ENCODE results near the gene PCDH9.

- TF ChIP-seq ZNF274 (CRISPR knock-in tag; IDR thresholded peaks at IDR 0.05) (no peak), WIZ (CRISPR knock-in tag; IDR thresholded peaks at IDR 0.05) (no peak), NFYB (CRISPR knock-in tag; IDR thresholded peaks at IDR 0.05) (no peak), SMARCE1 (IDR thresholded peaks at IDR 0.05; ENCODE audit: borderline replicate concordance) (no peak), CBX1 (IDR thresholded peaks at IDR 0.05; ENCODE audit: low read depth) (no peak), CTCF (CRISPR knock-in tag; IDR thresholded peaks at IDR 0.05) (no peak), ZBTB4 (CRISPR knock-in tag; IDR thresholded peaks at IDR 0.05; ENCODE audit: borderline replicate concordance) (no peak), ZSCAN12 (CRISPR knock-in tag; IDR thresholded peaks at IDR 0.05) (no peak), GABPA (IDR thresholded peaks at IDR 0.05; ENCODE audit: low read depth, low read length) (no peak), GABPA (CRISPR knock-in tag; IDR thresholded peaks at IDR 0.05; ENCODE audit: low read depth) (no peak)
Measured at GRCh38 chr13:66640231-66640630, 589.9 kb downstream of the PCDH9 start.
